ENCODE data around the gene ABCF3. TPM values are rescaled to one million over a fixed set of nuclear protein-coding genes. Genes with fewer than 3 reads are reported as not detected.

Gene ABCF3, protein sequence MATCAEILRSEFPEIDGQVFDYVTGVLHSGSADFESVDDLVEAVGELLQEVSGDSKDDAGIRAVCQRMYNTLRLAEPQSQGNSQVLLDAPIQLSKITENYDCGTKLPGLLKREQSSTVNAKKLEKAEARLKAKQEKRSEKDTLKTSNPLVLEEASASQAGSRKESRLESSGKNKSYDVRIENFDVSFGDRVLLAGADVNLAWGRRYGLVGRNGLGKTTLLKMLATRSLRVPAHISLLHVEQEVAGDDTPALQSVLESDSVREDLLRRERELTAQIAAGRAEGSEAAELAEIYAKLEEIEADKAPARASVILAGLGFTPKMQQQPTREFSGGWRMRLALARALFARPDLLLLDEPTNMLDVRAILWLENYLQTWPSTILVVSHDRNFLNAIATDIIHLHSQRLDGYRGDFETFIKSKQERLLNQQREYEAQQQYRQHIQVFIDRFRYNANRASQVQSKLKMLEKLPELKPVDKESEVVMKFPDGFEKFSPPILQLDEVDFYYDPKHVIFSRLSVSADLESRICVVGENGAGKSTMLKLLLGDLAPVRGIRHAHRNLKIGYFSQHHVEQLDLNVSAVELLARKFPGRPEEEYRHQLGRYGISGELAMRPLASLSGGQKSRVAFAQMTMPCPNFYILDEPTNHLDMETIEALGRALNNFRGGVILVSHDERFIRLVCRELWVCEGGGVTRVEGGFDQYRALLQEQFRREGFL
- total RNA-seq (2014; rRNA removed; shearing (Covaris generic)), result 25.7 and 26.3 TPM in 2 replicates

DNA sequence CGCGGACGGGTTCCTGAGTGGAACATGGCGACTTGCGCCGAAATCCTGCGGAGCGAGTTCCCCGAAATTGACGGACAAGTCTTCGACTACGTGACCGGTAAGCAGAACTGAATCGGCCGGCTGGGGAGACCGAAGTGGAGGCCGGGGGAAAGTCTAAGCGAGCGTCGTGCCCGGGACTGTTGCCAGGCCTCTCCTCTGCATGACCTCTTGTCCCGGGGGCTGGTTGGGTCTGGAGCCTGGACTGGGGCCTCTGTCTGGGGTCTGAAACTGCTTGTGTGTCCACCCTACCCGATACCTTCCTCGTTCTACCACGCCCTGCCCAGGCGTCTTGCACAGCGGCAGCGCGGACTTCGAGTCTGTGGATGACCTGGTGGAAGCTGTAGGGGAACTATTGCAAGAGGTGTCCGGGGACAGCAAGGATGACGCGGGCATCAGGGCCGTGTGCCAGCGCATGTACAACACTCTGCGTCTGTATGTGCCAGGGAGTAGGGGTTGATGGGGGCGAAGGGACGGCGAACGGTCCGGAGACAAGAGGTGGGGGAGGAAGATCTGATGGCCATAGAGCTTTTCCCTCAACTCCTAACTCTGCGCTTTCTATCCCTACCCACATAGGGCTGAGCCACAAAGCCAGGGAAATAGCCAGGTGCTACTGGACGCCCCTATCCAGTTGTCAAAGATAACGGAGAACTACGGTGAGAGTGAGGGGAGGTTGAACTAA lies at the start of gene ABCF3:
ABCF3 (plus strand) TSS at position 16 of the 718 bp plus-strand sequence; CDS start at position 25, 9 bp downstream.

DNA sequence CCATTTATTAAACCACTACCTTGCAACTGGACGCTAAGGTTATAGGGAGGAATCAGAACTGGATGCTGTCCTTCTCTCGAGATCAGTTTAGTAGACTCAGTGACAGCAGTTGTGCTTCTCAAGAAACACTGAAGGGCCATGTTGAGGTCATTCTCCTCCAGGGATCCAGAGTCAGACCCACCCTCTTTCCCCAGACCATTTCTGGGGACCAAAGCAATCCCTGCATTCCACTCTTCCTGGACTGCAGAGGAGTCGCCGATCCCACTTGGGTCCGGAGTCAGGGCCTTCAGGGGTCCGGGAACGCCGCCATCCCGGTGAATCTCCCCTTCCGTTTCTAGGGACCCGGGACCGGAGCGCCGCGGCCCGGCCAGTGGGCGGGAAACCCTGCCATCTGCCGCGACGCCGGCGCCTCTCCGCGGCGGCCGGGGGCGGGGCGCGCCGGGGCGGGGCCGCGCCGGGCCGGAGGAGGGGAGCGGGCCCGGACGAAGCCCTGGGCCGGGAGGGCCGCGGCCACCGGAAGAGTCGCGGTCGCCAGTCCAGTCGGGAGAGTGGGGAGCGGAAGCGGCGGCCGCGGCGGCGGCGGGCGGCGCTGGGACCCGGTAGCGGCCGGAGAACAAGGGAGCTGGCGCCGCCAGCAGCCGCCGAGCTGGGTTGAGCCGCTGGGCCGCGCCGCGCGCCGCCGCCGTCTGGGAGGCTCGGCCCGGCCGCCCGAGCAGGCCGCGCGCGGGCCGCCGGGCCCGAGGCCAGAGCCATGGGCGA lies 30.9 kb upstream of the ABCF3 start, which contains the start of gene DVL3:
DVL3 (plus strand) TSS at position 493 of the 759 bp plus-strand sequence; CDS start at position 752, 259 bp downstream.

DNA sequence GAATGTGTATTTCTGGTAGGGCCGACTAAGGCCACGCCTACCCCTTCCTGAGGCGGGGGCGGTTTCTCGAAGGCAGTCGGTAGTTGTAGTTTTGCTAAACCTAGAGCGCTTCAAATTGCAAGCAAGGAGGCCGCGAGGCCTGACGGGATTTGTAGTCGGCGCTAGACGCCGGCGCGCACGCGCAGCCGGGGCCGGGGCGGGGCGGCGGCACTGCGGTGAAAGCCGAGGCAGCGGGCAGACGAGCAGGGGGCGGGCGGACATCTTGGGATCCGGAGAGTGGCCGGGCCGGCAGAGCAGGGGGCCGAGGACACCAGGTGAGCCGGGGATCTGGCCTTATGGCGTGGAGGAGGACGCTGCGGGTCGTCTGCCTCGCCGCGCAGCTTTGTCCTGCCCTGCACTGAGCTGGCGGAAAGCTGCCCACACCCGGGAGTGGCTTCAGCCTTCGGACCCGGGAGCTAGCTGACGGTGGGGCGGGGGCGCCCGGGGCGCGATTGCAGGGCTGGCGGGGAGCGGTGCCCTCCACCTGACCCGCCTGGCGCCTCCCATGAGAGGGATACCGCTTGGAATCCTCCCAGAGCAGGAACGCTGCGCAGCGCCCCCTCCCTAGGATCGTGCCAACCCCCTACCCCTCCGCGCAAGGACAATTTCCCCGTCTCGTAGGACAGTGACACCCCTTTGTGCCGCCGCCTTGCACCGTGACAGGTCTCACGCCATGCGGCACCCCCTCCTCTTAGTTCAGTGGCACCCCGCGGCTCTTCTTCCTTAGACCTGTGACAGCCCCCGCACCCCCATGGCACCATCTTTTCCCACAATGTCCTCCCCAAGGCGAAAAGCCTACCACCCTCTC lies 11.1 kb upstream of the ABCF3 start, which contains the start of gene AP2M1:
AP2M1 (plus strand) TSS at position 210 of the 847 bp plus-strand sequence. CDS start 2,139 bp downstream, outside the sequence.

DNA sequence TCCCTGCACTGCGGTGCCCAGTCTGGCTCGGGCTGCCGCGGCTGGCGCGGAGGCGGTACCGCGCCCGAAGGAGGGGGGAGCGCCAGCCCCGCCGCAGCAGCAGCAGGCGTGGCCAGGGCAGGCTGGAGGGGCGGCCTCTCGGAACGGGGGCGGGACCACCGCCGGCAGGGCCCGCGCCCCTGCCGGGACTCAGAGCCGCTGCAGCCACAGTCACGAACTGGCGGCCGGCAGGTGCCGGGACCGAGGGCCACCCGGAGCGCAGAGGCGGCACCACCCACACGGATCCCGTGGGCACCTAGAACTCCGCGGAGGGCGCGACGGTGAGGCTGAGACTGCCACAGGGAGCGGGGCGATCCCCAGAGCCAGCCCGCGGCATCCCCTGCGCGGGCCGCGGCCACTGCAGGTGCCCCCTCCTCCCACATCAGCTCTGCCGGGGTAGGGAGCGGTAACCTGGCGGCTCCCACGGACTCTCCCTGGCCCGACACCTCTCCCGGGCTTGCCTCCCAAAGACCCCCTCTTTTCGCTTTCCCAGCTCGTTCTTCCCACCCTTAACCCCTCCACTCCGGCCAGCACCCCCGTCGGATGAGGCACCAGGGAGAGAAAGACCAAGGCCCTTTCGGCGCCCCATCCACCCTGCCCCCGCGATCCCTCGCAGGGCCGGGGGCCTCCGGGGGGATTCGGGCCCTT lies 43.5 kb downstream of the ABCF3 start, which contains the start of gene VWA5B2:
VWA5B2 (plus strand) TSS at position 192 of the 687 bp plus-strand sequence. CDS start 944 bp downstream, outside the sequence.

Small RNA genes within 50 kb of the gene (small RNA-seq; reads per million reads assigned to genes)
- not detected for gene MIR1224

Other genes starting within 250 kb of the ABCF3 start
- 8.3 and 9.0 TPM in 2 replicates for gene ABCC5, start 168.3 kb upstream of the ABCF3 start, total RNA-seq (2014; rRNA removed; shearing (Covaris generic))
- gene HTR3D, start 154.5 kb upstream of the ABCF3 start, total RNA-seq (2014; rRNA removed; shearing (Covaris generic)), result not detected in 2 replicates
- gene HTR3C, start 133.2 kb upstream of the ABCF3 start, total RNA-seq (2014; rRNA removed; shearing (Covaris generic)), result not detected in 2 replicates
- gene HTR3E, start 89.1 kb upstream of the ABCF3 start, total RNA-seq (2014; rRNA removed; shearing (Covaris generic)), result not detected in 2 replicates
- gene EIF2B5, start 50.8 kb upstream of the ABCF3 start, total RNA-seq (2014; rRNA removed; shearing (Covaris generic)), result 43.3 and 58.9 TPM in 2 replicates
- 25.2 and 31.6 TPM in 2 replicates for gene DVL3, start 30.8 kb upstream of the ABCF3 start, total RNA-seq (2014; rRNA removed; shearing (Covaris generic))
- gene AP2M1, start 11.3 kb upstream of the ABCF3 start, total RNA-seq (2014; rRNA removed; shearing (Covaris generic)), result 243 and 275 TPM in 2 replicates
- 0.15 TPM in 1 of 2 replicates, not detected in the other for gene VWA5B2, start 43.4 kb downstream of the ABCF3 start, total RNA-seq (2014; rRNA removed; shearing (Covaris generic))
- 34.3 and 51.6 TPM in 2 replicates for gene ALG3, start 62.8 kb downstream of the ABCF3 start, total RNA-seq (2014; rRNA removed; shearing (Covaris generic))
- 5.9 TPM in 2 replicates for gene EEF1AKMT4, start 63.5 kb downstream of the ABCF3 start, total RNA-seq (2014; rRNA removed; shearing (Covaris generic))
- 0.23 and 0.40 TPM in 2 replicates for gene CAMK2N2, start 75.4 kb downstream of the ABCF3 start, total RNA-seq (2014; rRNA removed; shearing (Covaris generic))
- not detected in 2 replicates for gene ECE2, start 89.8 kb downstream of the ABCF3 start, total RNA-seq (2014; rRNA removed; shearing (Covaris generic))
- gene PSMD2, start 113.0 kb downstream of the ABCF3 start, total RNA-seq (2014; rRNA removed; shearing (Covaris generic)), result 248 and 283 TPM in 2 replicates
- gene EIF4G1, start 128.4 kb downstream of the ABCF3 start, total RNA-seq (2014; rRNA removed; shearing (Covaris generic)), result 320 and 331 TPM in 2 replicates
- gene FAM131A, start 151.4 kb downstream of the ABCF3 start, total RNA-seq (2014; rRNA removed; shearing (Covaris generic)), result 17.6 and 17.9 TPM in 2 replicates
- 14.2 and 16.4 TPM in 2 replicates for gene CLCN2, start 175.4 kb downstream of the ABCF3 start, total RNA-seq (2014; rRNA removed; shearing (Covaris generic))
- 116 and 132 TPM in 2 replicates for gene POLR2H, start 175.5 kb downstream of the ABCF3 start, total RNA-seq (2014; rRNA removed; shearing (Covaris generic))
- not detected in 2 replicates for gene THPO, start 192.0 kb downstream of the ABCF3 start, total RNA-seq (2014; rRNA removed; shearing (Covaris generic))
- 0.11 TPM in 1 of 2 replicates, not detected in the other for gene CHRD, start 193.9 kb downstream of the ABCF3 start, total RNA-seq (2014; rRNA removed; shearing (Covaris generic))